ENCODE measurements around the gene MIER2. TPM values are rescaled to one million over a fixed set of nuclear protein-coding genes. Genes with fewer than 3 reads are reported as not detected.

The MIER2 gene
- total RNA-seq, 1 donor from 2014 or later, result 18.3 TPM

DNA sequence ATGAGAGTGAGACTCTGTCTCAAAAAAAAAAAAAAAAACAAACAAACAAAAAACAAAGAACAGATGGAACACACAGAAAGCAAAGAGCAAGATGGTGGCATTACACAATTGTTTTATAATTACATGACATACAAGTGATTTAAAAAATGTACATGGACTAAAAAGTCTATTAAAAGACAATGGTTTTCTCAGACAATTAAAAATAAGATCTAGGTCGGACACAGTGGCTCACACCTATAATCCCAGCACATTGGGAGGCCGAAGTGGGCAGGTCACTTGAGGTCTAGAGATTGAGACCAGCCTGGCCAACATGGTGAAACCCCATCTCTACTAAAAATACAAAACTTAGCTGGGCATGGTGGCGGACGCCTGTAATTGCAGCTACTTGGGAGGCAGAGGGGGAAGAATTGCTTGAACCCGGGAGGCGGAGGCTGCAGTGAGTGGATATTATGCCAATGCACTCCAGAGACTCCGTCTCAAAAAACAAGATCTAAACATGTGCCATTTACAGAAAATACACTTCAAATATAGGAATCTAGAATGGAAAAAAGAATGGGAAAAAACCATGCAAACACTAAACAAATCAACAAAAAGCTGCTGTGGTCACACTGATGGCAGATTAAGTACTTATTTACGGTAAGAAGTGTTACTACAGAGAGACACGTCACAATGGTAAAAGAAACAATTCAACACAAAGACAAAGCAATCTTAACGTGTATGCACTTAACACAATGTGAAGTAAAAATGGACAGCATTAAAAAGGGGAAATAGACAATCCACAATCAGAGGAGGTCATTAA is 26.7 kb downstream of the MIER2 start:
- no peak for DNase-seq
- no peak for ATAC-seq (ENCODE audit: poor library complexity)
- intact Hi-C loops (cut with DNase I), result no loop called here

DNA sequence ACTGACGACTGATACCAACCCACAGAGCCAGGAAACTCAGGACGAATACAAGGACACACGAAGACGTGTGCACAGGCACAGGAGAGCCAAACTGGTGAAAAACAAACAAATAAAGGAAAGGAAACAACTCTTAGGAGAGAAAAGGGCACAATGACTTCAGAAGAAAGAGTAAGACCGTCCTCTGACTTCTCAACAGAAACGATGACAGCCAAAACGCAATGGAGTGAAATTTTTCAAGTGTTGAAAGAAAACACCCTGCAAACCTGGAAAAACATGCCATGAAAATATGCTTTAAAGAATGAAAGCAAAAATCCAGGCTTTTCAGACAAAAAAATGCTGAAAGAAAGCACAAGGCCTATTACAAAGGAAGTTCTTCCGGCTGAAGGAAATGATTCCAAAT is 28.8 kb downstream of the MIER2 start:
- ATAC-seq (ENCODE audit: poor library complexity) (no peak), DNase-seq (no peak)
- intact Hi-C loops (cut with DNase I), result no loop called here

- no peak for DNase-seq
- intact Hi-C loops (cut with DNase I), result no loop called here
- ATAC-seq (ENCODE audit: poor library complexity), result no peak
These were observed 30.4 kb downstream of the MIER2 start for GRCh38 chr19:313988-314815.

DNA sequence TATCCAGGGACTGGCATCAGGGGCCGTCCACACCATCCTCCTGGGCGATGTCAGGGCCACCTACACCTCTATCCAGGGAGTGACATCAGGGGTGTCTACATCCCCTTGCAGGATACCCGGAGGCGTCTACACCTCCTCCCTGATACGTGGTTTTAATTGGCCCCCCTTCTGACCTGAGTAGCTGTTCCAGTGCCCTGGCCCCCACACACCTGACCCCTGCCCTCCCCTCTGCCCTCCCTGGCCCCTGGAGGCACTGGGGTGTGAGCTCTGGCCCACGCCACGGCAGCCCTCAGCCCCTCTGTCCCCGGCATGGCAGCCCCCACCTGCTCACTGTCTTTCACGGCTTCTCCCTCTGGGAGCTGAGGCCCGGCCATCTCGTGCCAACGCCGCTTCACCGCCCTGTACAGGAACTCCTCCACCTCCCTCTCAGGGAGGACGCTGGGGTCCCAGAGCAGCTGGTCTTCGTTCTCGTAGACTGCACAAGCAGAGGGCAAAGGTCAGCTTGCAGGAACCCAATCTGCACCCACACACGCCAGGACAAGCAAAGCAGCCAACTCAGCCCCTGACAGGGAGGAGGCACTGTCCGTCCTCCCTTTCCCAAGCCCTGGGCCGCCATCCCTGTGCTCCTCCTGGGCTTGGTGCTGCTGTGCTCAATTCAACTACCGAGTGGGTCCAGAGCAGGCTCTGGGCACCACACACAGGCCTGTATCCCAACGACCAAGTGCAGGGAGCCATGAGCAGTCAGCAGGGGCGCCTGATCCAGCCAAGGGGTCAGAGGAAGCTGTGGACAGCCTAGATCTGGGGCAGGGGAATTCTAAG is 31.2 kb downstream of the MIER2 start:
- intact Hi-C loops (cut with DNase I), result no loop called here
- no peak for ATAC-seq (ENCODE audit: poor library complexity)

DNA sequence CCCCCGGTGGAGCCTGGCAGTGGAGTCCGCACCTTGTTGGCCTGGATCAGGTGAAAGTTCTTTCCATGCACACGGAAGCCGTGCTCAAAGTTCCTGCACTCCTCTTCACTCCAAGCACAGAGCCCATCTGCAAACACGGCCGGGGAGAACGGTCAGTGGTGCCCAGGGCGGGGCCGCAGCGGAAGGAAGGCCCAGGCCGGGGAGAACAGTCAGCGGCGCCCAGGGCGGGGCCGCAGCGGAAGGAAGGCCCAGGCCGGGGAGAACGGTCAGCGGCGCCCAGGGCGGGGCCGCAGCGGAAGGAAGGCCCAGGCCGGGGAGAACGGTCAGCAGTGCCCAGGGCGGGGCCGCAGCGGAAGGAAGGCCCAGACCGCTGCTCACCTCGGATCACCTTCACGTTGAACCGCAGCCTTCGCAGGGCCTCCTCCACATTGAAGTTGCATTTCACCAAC is 32.8 kb downstream of the MIER2 start:
- intact Hi-C loops (cut with DNase I), result no loop called here
- peak; percentile 59 for DNase-seq
- ATAC-seq (ENCODE audit: poor library complexity), result peak; percentile 26

More for the DNA sequence above, 31.2 kb downstream of the MIER2 start:
- DNase-seq, result peak; percentile 42

DNA sequence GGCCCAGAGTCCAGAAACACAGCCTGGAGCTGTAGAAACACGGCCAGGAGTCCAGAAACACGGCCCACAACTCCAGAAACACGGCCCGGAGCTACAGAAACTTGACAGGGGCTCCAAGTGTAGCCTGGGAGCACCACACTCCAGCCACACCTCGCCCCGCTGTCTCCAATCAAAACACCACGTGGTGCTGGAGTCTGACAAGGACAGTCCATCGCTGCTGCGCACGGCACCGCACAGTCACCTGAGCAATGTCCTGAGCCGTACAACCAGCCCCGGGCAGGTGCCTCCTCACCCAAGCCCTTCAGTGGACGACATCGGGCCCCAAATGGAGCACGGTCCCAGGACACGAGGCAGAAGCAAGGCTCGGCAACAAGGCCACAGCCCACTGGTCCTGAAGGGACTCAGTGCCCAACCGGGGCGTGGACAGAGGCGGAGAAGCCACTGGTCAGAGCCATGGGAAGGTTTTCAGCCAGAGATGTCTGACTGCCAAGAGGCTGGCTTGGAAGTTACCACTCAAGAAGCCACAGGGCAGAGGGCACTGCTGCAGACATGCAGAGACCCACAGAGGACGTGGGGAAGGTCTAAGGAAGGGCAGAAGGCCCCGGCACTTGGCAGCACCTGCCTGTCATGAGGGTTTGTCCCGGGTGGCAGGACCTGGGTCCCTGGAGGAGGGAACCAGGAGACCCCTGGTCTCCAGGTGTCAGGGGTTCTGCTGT is 33.7 kb downstream of the MIER2 start:
- DNase-seq, result no peak
- intact Hi-C loops (cut with DNase I), result no loop called here
- ATAC-seq (ENCODE audit: poor library complexity), result no peak

DNA sequence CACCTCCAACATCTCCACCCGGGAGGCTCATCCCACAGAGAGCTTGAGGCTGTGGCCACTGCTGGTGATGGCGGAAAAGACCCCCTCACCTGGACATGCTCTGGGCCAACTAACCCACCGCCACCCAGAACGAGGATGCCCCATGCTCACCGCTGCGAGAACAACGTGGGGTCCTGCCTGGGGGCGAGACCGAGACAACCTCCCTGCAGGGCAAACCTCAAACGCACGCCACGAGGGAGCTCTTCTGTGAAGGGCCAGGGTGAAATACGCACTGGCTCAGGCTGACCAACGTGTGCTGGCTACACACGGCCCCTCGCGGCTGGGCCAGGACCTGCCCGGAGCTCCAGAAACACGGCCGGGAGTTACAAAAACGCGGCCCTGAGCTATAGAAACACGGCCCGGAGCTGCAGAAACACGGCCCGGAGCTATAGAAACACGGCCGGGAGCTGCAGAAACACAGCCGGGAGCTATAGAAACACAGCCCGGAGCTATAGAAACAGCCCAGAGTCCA is 34.4 kb downstream of the MIER2 start:
- intact Hi-C loops (cut with DNase I), result no loop called here
- no peak for DNase-seq
- ATAC-seq (ENCODE audit: poor library complexity), result no peak

- intact Hi-C loops (cut with DNase I), result no loop called here
- DNase-seq, result no peak
- ATAC-seq (ENCODE audit: poor library complexity), result no peak
These were observed 35.4 kb downstream of the MIER2 start for GRCh38 chr19:309206-309565.

GRCh38 chr19:308471-309205 is 36.0 kb downstream of the MIER2 start:
- DNase-seq (no peak), ATAC-seq (ENCODE audit: poor library complexity) (peak; percentile 23)
- intact Hi-C loops (cut with DNase I), result no loop called here

DNA sequence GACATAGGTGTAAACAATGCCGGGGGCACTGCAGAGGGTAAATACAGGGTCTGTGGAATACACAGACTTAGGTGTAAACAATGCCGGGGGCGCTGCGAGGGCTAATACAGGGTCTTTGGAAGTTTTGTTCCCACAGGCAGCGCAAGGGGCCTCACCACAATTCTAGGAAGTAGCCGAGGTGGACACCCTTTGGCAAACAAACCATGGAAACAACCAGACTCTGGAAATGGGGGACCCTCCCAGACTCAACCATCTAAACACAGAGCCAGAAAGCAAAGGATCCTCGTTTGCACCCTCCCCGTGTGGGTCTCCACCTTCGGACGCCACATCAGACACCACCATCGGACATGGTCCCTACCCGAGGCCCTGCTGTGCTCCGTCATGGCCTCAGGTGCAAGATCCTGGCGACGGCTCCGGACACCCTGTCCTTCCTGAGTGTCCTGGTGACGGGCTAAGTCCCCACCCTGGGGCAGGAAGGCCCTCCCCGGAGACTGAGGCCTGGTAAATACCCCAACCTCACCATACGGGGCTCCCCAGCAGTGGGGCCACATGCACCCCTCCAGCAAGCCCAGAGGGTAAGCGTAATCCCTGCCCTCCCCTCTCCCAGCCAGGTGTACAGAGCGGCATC is 36.7 kb downstream of the MIER2 start:
- ATAC-seq (ENCODE audit: poor library complexity), result no peak
- intact Hi-C loops (cut with DNase I), result no loop called here

DNA sequence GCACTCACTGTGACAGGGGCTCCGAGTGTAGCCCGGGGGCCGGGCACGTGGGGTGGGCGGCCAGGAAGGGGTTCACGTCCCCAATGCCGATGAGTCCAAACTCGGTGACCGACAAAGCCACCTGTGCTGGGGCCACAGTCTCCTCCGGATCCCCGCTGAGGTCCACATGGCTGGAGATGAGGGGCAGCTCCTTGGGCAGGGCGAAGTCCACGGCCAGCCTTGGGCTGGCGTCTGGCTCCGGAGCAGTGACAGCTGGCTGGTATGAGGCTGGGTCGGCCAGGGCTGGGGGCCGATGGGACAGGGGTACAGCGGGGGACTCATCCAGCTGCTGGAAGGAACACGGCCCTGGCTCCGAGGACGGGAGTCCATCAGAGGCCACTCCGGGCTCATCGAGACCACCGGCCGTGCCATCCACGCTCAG is 37.5 kb downstream of the MIER2 start:
- DNase-seq (no peak), ATAC-seq (ENCODE audit: poor library complexity) (no peak)
- intact Hi-C loops (cut with DNase I), result no loop called here

More for the DNA sequence above, 36.7 kb downstream of the MIER2 start:
- DNase-seq, result no peak

DNA sequence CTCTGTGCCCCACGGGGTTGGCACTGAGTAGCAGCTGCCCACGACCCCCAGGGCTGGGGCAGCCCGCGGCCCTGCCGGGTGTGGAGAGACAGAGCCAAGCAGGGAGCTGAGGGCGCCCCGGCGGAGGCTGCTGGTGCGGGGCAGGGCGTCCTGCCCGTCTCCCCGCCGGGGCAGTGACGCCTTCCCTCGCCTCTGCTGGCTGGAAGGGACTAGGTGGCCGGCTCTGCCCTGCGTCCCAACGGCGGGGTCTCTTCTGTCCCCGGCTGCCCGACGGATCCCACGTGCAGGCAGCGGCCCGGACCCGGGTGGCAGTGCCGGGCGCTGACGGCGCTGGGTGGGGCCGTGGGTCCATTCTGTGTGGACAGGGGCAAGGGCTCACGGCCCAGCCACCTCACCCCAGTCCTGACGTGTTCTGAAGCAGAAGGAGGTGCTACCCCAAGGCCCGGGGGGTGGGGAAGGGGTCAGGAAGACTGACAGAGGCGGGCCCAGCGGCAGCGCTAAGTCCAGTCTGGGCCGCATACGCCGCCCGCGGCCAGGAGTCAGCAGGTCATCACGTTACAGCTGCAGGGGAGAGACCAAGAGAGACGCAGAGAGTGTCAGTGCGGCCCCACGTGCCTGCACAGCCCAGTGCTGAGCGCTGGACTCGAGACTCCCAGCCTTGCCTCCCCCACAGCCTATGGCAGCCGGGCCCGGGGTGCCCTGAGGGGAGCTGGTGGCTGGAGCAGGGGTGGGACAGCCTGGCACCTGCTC is 38.3 kb downstream of the MIER2 start:
- DNase-seq (no peak), ATAC-seq (ENCODE audit: poor library complexity) (no peak)

DNA sequence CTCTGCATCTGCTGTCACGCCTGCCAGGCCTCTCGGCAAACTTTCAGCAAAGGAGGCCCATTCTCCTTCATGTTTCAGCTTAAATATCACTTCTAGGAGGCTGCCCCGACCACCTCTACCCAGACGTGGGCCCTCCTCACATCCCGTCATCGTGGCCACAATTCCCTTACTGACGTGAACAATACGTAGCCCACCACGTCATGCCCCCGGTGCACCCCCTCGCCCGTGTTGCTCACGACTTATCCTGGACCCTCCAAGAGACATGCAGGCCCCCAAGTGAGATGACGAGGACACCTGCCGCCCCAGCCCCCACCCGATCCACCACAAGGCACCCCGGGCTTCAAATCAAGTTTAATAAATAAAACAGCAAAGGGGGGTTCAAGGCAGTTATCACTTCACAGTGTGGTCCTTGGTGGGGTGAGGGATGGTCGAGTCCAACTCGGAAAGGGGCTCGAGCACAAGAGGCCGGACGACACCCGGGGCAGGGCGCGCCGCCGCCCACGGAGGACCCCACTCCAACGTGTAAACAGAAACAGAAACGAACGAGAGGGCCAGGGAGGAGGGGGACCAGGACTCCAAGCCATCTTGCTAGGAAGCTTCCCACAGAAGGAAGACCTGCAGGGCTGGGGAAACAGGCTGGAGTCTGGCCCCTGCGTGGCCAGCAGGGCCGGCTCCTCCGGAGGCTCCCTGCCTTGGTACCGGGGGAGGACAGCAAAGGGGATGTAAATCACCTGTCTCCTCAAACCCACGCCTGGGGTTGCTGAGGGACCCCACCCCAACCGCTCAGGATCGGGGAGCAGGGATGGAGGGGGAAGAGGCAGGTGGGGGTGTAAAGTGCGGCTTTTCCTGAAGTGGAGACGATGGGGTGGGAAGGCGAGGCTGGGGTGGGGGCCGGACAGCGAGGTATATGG is 39.1 kb downstream of the MIER2 start:
- DNase-seq (no peak), ATAC-seq (ENCODE audit: poor library complexity) (no peak)
- intact Hi-C loops (cut with DNase I), result no loop called here

More for the DNA sequence above, 38.3 kb downstream of the MIER2 start:
- intact Hi-C loops (cut with DNase I), result no loop called here

DNA sequence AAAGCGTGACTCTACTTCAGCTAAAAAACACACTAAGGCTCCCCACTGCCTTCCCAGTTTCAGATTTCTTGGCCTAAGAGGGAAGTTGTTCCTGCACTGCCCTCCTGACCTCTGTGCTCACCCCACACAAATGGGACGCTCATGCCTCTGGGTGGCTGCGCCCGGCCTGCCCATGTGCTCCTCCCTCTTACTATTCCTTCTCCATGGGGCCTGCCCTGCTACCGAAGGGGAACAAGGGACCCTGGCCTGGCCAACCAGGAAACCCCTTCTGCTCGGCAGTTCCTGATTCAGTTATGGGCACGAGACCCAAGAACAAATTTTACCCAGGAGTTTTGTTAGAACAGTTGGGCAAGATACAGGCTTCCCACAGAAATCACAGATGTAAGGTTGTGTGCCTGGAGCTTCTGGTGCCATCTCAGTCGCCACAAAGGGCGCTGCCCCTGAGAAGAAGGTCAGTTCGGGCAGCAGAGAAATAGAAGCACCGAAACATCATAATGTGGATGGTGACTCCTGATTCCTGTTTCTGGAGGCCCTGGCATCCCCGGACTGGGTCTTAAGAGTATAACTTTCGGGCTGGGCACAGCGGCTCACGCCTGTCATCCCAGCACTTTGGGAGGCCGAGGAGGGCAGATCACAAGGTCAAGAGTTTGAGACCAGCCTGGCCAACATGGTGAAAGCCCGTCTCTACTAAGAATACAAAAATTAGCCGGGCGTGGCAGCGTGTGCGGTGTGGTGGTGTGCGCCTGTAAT is 47.9 kb downstream of the MIER2 start:
- DNase-seq (peak; percentile 68), ATAC-seq (ENCODE audit: poor library complexity) (peak; percentile 73)
- intact Hi-C loops (cut with DNase I), result no loop called here

Measured in Right ventricle myocardium superior (tissue), 1 donor.